ENCODE data around the gene SCEL.

Gene SCEL

DNA sequence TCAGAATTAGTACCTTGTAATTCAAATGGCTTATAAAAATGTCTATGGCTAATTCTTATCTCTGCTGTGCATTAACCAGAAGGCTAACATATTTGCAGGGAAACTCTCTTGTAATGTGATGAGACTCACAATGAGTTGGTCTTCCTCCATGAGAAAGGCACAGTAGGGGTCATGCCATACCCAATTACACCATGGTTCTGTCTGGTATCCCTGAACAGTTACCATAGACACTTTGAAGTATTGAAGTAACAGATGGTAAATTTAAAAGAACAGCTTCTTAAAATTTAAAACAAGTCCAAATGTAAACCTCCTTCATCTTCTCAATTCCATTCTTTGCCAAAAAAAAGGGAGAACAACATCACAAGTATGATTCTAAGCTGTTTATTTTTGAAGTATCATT, 139.3 kb downstream of the SCEL start:
- no peak for FAIRE-seq

DNA sequence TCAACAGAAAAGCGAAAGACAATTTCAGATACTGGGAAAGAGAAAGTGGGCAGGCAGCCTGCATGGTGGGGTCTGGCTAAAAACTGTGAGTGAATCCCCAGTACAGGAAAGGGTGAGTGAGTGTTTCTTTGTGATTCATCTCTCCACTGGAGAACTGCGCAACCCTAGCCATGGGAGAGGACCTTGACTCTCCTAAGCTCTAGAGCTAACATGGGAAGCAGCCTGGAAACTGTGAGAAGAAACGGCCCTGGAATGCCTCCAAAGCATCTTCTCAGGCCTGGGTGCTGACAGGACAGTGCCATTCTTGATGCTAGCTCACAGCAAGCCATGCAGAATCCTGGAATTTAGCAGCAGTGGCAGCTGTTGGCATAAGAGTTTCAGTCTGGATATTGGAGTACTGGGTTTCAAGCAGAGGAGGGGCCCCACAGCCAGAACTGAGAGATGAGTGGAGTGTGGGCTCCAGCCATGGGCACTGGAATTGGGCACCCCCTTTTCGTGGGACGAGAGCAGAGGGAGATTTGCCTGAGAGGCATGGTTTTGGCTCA, 143.3 kb downstream of the SCEL start:
- no peak for FAIRE-seq

- no peak for FAIRE-seq
Observed at GRCh38 chr13:77687799-77688198, 152.3 kb downstream of the SCEL start.

DNA sequence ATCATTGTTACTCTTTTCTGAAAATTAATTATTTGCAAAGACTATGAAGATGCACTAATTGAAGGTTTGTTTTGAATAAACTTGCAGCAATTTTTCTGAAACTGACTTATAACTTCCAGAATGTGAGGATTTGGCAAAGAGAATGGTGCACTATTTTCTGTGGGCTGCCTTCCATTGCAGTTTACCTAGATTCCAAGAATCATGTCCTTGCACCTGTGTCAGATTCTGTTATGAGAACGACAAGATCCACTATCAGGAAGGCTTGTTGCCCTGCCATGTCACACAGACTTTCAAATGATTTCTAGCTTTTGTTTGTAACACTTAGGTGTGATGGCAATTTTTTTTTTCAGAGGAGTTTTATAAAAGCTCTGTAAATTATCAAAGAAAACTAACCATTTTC, 156.4 kb downstream of the SCEL start:
- FAIRE-seq, result no peak

DNA sequence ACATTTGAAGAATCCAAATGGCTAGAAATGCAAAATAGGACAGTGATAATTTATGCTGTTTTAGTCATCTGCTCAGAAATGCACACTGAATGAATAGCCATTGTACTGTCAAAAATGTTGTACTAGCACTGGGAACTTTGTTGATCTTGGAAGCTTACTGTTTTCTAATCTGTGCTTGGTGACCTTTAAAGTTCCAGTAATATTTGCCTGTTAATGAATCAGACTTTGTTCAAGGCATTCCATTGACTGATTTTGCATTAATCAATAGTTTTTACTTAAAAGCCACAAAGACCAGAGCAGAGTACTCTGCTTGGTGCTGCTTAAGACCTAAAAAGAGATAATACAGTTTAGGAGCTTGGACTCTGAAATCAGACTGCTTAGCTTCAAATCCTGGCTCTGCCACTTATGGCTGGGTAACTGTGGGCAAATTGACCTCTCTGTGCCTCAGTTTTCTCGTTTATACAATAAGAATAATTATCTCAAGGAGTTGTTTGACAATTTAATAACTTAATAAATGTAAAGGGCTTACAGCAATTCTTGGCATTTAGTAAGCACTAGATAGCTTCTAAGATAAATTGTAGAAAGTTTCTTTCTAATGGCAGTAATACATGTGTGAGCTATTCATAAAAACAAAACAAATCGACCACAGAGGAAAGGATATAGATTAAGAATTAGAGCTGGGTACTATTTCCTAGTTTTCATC, 157.4 kb downstream of the SCEL start:
- FAIRE-seq, result no peak

- FAIRE-seq, result no peak
Observed at GRCh38 chr13:77693449-77693940, 158.0 kb downstream of the SCEL start.

Measured in endometrium (tissue), 2 donors.